A673 (cell line): ENCODE results near the gene DNASE2B. TPM values are rescaled to one million over a fixed set of nuclear protein-coding genes. Genes with fewer than 3 reads are reported as not detected.

Source experiments
- BruUV-seq: library from RNA; stranded (reverse); fragments of 400-500 nt; replicated peaks from 2 replicates; lab custom pipeline; 2021; lab: Mats Ljungman, UMichigan
- CTCF ChIA-PET: fragments of 300-600 bp; sonication (Branson Sonifier 250); formaldehyde crosslinking; loops from one replicate; lab custom pipeline; 2022; ENCODE audit warnings: antibody characterized with exemption; lab: Charles Lee
- POLR2A ChIA-PET: fragments of 300-600 bp; sonication (Branson Sonifier 250); formaldehyde crosslinking; loops from one replicate; lab custom pipeline; 2022; ENCODE audit warnings: antibody characterized with exemption; ENCODE audit not compliant: low non-redundant PET; lab: Charles Lee
- DNase-seq: peaks from one replicate; pipeline ENCODE4 v3.0.0-alpha.2; 2015; ENCODE audit warnings: low spot score
- H3K27ac ChIP-seq: fragments of 200-600 bp; sonication (generic); 2 replicates; pipeline ENCODE4 v1.5.1; 2016; ENCODE audit warnings: mixed run types, low read depth, mild to moderate bottlenecking, mixed read lengths, antibody characterized with exemption, low read length; ENCODE audit not compliant: poor library complexity, severe bottlenecking
- H3K27me3 ChIP-seq: fragments of 200-600 bp; sonication (generic); replicated peaks from 2 replicates; pipeline ENCODE4 v1.6.1; 2017; ENCODE audit warnings: mixed run types, low read depth, mild to moderate bottlenecking, mixed read lengths, antibody characterized with exemption, low read length; ENCODE audit not compliant: insufficient read depth, poor library complexity
- H3K36me3 ChIP-seq: fragments of 200-600 bp; sonication (generic); 2 replicates; pipeline ENCODE4 v1.6.1; 2016; ENCODE audit warnings: mixed run types, mild to moderate bottlenecking, mixed read lengths, antibody characterized with exemption, low read length; ENCODE audit not compliant: insufficient read depth, poor library complexity, severe bottlenecking
- H3K4me1 ChIP-seq: fragments of 200-600 bp; sonication (generic); 2 replicates; pipeline ENCODE4 v1.6.1; 2017; ENCODE audit warnings: mixed run types, mild to moderate bottlenecking, mixed read lengths, antibody characterized with exemption, low read length; ENCODE audit not compliant: insufficient read depth, poor library complexity, severe bottlenecking
- H3K4me3 ChIP-seq: fragments of 200-600 bp; sonication (generic); 2 replicates; pipeline ENCODE4 v1.5.1; 2016; ENCODE audit warnings: low read depth, mixed run types, mild to moderate bottlenecking, mixed read lengths, low read length; ENCODE audit not compliant: poor library complexity, severe bottlenecking
- H3K9me3 ChIP-seq: fragments of 200-600 bp; sonication (generic); 2 replicates; pipeline ENCODE4 v1.6.1; 2016; ENCODE audit warnings: mixed run types, low read depth, mild to moderate bottlenecking, mixed read lengths, antibody characterized with exemption, low read length; ENCODE audit not compliant: poor library complexity, severe bottlenecking
- CTCF ChIP-seq: fragments of 300-800, 200-600 bp; sonication (generic); conservative IDR thresholded peaks from 2 replicates; pipeline ENCODE4 v1.5.1; 2017; ENCODE audit warnings: low read depth, mild to moderate bottlenecking, antibody characterized with exemption, low read length, moderate library complexity, mixed read lengths
- EZH2 ChIP-seq: fragments of 200-600 bp; sonication (generic); IDR thresholded peaks from 2 replicates; pipeline ENCODE4 v1.6.1; 2017; ENCODE audit warnings: borderline replicate concordance, low read depth, mild to moderate bottlenecking, mixed read lengths, antibody characterized with exemption, low read length; ENCODE audit not compliant: poor library complexity, severe bottlenecking
- intact Hi-C: fragments of 100-400 bp; cut with micrococcal nuclease; formaldehyde crosslinking; loops from one replicate; pipeline ENCODE4 v1.10.0; 2022; ENCODE audit not compliant: unreplicated experiment
- total RNA-seq: library from RNA; stranded (reverse); gene quantifications from 2 replicates; pipeline ENCODE4 v1.2.3, GENCODE V29; 2021

The DNASE2B gene
- total RNA-seq, 1 experiment from 2014 or later, result not detected

DNA sequence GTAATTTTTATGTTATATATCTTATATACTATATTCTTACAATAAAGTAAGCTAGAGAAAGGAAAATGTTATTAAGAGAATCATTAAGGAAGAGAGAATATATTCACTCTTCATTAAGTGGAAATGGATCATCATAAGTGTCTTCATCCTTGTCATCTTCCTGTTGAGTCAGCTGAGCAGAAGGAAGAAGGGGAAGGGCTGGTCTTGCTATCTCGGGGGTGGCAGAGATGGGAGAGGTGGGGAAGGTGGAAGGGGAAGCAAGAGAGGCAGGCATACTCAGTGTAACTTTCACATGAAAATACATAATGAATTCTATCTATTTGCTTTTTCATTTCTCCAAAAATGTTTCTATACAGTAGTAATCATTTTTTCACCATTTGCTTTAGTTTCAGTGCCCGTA, 5.1 kb downstream of the DNASE2B start:
- no peak for DNase-seq
- no peaks in the 10 kb centered on the region for H3K27me3 ChIP-seq
- TF ChIP-seq EZH2 (no peak), CTCF (no peak)
- no peaks in the 10 kb centered on the region for H3K36me3 ChIP-seq
- H3K9me3 ChIP-seq, result no peaks in the 10 kb centered on the region
- H3K27ac ChIP-seq, result no peak overlapping the region
- BruUV-seq, result no TSS peak
- intact Hi-C loops, result no loop called here
- ChIA-PET POLR2A (no interaction called here), CTCF (no interaction called here)
- no peak overlapping the region for H3K4me3 ChIP-seq
- H3K4me1 ChIP-seq, result peaks cover 2% of the 10 kb centered on the region

DNA sequence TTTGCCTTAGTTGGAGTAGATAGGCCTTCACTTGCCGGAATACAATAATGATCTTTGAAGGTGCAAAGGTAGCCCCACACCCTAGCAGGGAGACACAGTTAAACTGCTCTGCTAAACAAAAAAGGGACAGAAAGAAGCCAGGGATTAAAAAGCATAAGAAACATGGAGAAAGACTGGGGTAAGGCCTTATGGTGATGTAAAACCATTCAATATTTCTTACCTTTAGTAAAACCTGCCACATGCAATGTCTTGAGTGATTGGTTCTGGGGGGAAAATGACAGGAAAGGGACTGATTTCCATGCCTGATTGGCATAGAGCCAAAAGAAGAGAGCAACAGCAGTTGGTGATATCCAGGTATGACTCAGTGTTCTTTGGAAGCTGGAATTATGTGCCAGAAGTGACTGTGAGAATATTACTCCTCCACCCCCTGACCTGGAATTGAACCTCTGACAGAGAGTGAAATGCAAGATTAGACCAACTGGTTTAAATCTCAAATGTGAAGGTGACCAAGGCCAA, 8.1 kb downstream of the DNASE2B start:
- no peaks in the 10 kb centered on the region for H3K9me3 ChIP-seq
- no peak for TF ChIP-seq EZH2
- TF ChIP-seq CTCF, result no peak
- no peak overlapping the region for H3K27ac ChIP-seq
- no TSS peak for BruUV-seq
- POLR2A ChIA-PET, result no interaction called here
- H3K36me3 ChIP-seq, result no peaks in the 10 kb centered on the region
- H3K4me1 ChIP-seq, result peaks cover 3% of the 10 kb centered on the region
- H3K27me3 ChIP-seq, result no peaks in the 10 kb centered on the region
- H3K4me3 ChIP-seq, result no peak overlapping the region
- CTCF ChIA-PET, result no interaction called here
- no peak for DNase-seq
- intact Hi-C loops, result no loop called here

DNA sequence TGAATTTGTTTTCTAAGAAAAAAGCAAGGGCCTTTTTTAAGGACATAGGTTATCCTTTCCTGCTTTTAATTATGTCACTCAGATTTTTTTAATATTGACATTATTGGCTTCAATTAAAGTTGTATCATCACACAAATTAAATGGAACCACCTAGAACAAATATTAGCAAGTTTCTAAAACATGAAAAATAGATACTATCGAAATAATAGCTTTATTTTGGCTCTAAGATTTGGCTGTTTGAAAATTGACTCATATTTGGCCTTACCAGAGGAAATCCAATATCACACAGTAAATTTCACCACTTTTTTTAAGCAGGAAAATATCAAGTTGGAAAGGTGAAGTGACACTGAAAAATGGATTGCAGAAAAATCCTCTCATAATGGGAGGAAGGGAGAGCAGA, 9.2 kb downstream of the DNASE2B start:
- CTCF ChIA-PET, result no interaction called here
- TF ChIP-seq EZH2 (no peak), CTCF (no peak)
- POLR2A ChIA-PET, result no interaction called here
- Histone ChIP-seq H3K4me3 (no peak overlapping the region), H3K9me3 (no peaks in the 10 kb centered on the region), H3K27me3 (no peaks in the 10 kb centered on the region), H3K27ac (no peak overlapping the region), H3K36me3 (no peaks in the 10 kb centered on the region), H3K4me1 (peaks cover 3% of the 10 kb centered on the region)
- no TSS peak for BruUV-seq
- no peak for DNase-seq
- intact Hi-C loops, result no loop called here
